22Rv1 (cell line): ENCODE measurements around the gene FN3KRP.

ENCODE experiments used
- CTCF ChIP-seq: fragments of 450-650 bp; IDR thresholded peaks from 2 replicates; pipeline ENCODE4 v1.5.1; 2017; ENCODE audit warnings: mild to moderate bottlenecking
- ZFX ChIP-seq: fragments of 450-650 bp; IDR thresholded peaks from 2 replicates; pipeline ENCODE4 v1.6.1; 2017; ENCODE audit warnings: antibody characterized with exemption, borderline replicate concordance

- TF ChIP-seq CTCF = peak; percentile 20
- no peak for TF ChIP-seq ZFX
Observed at GRCh38 chr17:82743344-82744219, 27.1 kb downstream of the FN3KRP start.
